Activated CD4-positive, alpha-beta T cell treated with anti-CD3 and anti-CD28 coated beads, Interleukin-2, amount 10 ng/mL, durations not matched to agents 24 days and 14 days (primary cell): ENCODE measurements around the gene PGLYRP4. TPM values are rescaled to one million over a fixed set of nuclear protein-coding genes. Genes with fewer than 3 reads are reported as not detected.

Source experiments
- DNase-seq: peaks from one replicate; pipeline ENCODE4 v3.0.0; 2022
- H3K27ac Mint-ChIP-seq: one replicate; pipeline ENCODE4 v1.8.0; 2022; ENCODE audit warnings: mild to moderate bottlenecking, mixed read lengths
- H3K27me3 Mint-ChIP-seq: one replicate; pipeline ENCODE4 v1.8.0; 2022; ENCODE audit warnings: mixed read lengths
- H3K36me3 Mint-ChIP-seq: one replicate; pipeline ENCODE4 v1.8.0; 2022; ENCODE audit warnings: low read depth, mild to moderate bottlenecking, mixed read lengths
- H3K4me1 Mint-ChIP-seq: one replicate; pipeline ENCODE4 v1.8.0; 2021; ENCODE audit warnings: mixed read lengths
- H3K4me3 Mint-ChIP-seq: one replicate; pipeline ENCODE4 v1.8.0; 2022; ENCODE audit warnings: mild to moderate bottlenecking, moderate library complexity, mixed read lengths
- H3K9me3 Mint-ChIP-seq: one replicate; pipeline ENCODE4 v1.8.0; 2021; ENCODE audit warnings: mixed read lengths
- intact Hi-C: fragments of 100-400 bp; cut with micrococcal nuclease; formaldehyde crosslinking; loops from one replicate; pipeline ENCODE4 v1.15.1; 2023
- total RNA-seq: library from RNA; stranded (reverse); gene quantifications from 2 replicates; pipeline ENCODE4 v1.2.3, GENCODE V29; 2022

Gene PGLYRP4
- total RNA-seq, 1 donor from 2014 or later, result not detected

DNA sequence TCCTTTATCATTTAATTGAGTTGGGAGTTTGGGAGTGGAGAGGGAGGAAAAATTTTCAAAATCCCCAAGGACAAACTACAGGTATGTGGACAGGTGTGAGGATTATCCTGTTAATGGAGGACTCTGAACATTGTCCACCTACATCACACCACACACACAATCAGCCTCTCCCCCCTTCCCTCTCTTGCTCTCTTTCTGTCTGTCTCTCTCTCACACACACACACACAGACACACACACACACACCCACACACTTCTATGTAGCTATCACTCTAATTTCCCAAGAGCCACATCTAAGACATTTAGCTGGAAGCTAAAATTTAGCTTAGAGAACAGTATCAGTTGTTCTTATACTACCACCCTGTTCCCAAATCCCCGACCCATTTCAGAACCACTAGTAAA is 40.8 kb upstream of the PGLYRP4 start:
- H3K27me3 Mint-ChIP-seq, result peaks cover 4% of the 10 kb centered on the region
- intact Hi-C loops, result no loop called here
- DNase-seq, result no peak
- no peaks in the 10 kb centered on the region for H3K9me3 Mint-ChIP-seq
- H3K4me1 Mint-ChIP-seq, result peaks cover 4% of the 10 kb centered on the region
- H3K27ac Mint-ChIP-seq, result no peak overlapping the region
- H3K4me3 Mint-ChIP-seq, result no peak overlapping the region
- H3K36me3 Mint-ChIP-seq, result no peaks in the 10 kb centered on the region

DNA sequence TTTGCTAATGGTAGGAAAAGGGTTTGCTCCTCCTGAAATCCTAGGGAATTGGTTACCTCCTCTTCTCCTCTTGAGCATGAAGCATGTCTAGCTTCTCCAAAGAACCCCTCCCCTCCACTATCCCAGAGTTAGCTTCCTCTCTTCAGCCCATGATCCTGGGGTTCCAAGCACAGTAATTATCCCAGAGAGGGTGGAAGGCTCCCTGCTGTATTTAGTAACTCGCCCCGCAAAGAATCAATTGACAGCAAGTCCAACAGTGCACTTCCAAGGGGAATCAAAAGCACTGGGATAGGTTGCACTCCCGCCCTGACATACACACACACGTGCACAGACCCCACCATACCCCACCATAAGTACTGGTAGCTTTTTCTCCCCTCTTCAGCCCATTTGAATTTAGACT is 39.1 kb upstream of the PGLYRP4 start:
- DNase-seq, result no peak
- peaks cover 4% of the 10 kb centered on the region for H3K4me1 Mint-ChIP-seq
- peaks cover under 1% of the 10 kb centered on the region for H3K9me3 Mint-ChIP-seq
- peaks cover 8% of the 10 kb centered on the region for H3K27me3 Mint-ChIP-seq
- H3K4me3 Mint-ChIP-seq, result no peak overlapping the region
- H3K27ac Mint-ChIP-seq, result no peak overlapping the region
- intact Hi-C loops, result no loop called here
- H3K36me3 Mint-ChIP-seq, result no peaks in the 10 kb centered on the region

DNA sequence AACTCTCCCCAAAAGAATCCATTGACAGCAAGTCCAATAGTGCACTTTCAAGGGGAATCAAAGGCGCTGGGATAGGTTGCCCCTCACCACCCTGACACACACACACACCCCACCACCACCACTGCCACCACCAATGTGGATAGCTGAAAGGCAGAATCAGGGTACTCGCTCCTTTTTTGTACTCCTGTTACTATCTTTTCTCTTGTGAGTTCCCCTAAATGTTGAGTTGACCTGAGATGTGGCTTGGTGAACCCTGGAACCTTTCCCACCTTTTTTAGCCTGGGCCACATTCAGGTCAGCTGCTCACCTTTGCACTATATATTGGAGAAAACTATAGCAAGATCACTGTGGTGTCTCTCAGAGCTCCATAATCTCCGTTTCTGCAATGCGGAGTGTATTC is 38.4 kb upstream of the PGLYRP4 start:
- intact Hi-C loops, result no loop called here
- DNase-seq, result no peak
- Mint-ChIP-seq H3K27ac (no peak overlapping the region), H3K4me1 (peaks cover 4% of the 10 kb centered on the region), H3K9me3 (peaks cover 8% of the 10 kb centered on the region), H3K27me3 (peaks cover 16% of the 10 kb centered on the region), H3K4me3 (no peak overlapping the region), H3K36me3 (no peaks in the 10 kb centered on the region)

DNA sequence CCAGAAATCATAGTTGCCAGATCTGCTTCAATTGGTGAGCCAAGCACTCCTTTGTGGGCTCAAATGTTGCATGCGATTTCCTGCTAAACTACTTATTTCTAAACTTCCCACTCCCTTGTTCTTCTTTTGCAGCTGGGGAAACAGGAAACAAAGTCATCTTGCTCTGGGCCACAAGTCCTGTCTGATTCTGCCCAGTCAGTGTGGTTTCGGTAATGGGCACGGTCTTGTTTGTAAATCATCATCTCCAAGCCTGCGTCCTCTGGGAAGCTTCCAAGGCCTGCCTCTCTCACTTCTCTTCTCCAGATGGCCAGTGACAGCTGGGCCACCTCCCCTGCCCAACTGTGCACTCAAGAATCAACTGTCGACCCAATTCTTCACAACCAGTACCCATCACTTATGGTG is 37.9 kb upstream of the PGLYRP4 start:
- no peak for DNase-seq
- no peak overlapping the region for H3K4me3 Mint-ChIP-seq
- H3K27ac Mint-ChIP-seq, result no peak overlapping the region
- intact Hi-C loops, result no loop called here
- peaks cover 20% of the 10 kb centered on the region for H3K27me3 Mint-ChIP-seq
- peaks cover 4% of the 10 kb centered on the region for H3K4me1 Mint-ChIP-seq
- peaks cover 13% of the 10 kb centered on the region for H3K9me3 Mint-ChIP-seq
- H3K36me3 Mint-ChIP-seq, result no peaks in the 10 kb centered on the region

DNA sequence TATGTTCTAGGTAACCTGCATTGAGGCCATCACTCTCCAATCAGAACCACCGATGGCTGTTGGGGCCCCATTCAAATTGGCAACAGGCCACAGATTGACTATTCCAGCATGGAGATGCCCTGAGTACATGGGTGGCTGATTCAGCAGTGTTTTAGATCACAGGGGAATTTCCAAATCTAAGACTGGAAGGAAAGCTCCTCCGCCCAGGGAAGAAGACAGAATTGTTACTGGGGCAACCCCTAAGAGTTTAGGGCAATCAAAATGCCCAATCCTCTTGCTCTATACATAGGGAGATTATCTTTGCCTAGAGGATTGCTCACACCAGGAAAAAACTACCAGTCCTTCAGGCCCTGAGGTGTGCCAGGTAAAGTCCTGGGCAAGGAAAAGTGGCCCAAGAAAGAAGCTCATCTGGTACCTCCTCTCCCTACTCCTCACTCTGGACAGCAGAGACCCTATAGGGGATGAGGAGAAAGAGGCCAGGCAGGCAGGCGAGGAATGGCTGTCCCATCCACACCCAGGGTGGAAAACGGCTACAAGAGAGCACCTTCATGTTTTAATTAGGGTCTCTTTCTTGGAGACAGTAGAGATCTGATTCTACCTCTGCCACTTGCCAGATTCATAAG is 36.4 kb upstream of the PGLYRP4 start:
- no peak overlapping the region for H3K4me3 Mint-ChIP-seq

DNA sequence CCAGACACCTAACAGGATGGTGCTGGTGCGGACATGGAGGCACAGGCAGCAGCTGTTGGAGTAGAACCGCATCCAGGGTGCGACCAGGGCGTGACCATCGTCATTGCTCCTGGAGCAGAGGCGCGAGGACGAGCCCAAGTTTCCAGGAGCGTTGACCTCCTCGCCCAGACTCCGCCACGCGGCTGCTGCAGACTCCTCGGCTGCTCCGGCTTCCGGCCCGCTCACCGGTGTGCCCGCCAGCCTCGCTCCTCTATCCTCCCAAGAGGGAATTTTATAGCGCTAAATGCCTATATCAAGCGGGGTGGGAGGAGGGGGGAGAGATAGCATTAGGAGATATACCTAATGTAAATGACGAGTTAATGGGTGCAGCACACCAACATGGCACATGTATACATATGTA is 32.1 kb upstream of the PGLYRP4 start:
- no peak overlapping the region for H3K4me3 Mint-ChIP-seq
- intact Hi-C loops, result no loop called here
- H3K9me3 Mint-ChIP-seq, result peaks cover 18% of the 10 kb centered on the region
- no peak overlapping the region for H3K27ac Mint-ChIP-seq
- peaks cover 41% of the 10 kb centered on the region for H3K27me3 Mint-ChIP-seq
- DNase-seq, result no peak
- H3K36me3 Mint-ChIP-seq, result no peaks in the 10 kb centered on the region
- no peaks in the 10 kb centered on the region for H3K4me1 Mint-ChIP-seq

More for the DNA sequence above, 36.4 kb upstream of the PGLYRP4 start:
- Mint-ChIP-seq H3K27me3 (peaks cover 24% of the 10 kb centered on the region), H3K9me3 (peaks cover 18% of the 10 kb centered on the region), H3K36me3 (no peaks in the 10 kb centered on the region), H3K4me1 (peaks cover 4% of the 10 kb centered on the region), H3K27ac (no peak overlapping the region)
- intact Hi-C loops, result no loop called here
- no peak for DNase-seq

DNA sequence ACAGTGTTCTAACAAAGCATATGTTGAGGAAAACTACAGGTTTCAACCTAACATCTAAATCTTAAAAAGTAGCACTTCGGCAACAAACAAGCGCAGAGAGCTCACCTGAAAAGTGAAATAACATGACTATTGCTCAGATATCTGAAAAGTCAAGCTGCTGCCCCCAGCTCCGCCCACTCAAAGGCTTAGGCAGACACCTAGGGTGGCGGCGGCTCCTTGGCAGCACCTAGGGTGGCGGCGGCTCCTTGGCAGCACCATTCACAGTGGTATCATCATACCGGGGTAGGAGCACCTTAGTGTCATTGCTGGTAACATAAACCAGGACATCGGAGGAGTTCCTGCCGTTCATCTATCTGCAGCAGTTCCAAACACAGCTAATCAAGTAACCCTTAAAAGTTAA is 30.9 kb upstream of the PGLYRP4 start:
- Mint-ChIP-seq H3K4me3 (no peak overlapping the region), H3K36me3 (no peaks in the 10 kb centered on the region), H3K9me3 (peaks cover 18% of the 10 kb centered on the region), H3K4me1 (no peaks in the 10 kb centered on the region), H3K27ac (no peak overlapping the region), H3K27me3 (peaks cover 41% of the 10 kb centered on the region)
- no peak for DNase-seq
- intact Hi-C loops, result no loop called here

DNA sequence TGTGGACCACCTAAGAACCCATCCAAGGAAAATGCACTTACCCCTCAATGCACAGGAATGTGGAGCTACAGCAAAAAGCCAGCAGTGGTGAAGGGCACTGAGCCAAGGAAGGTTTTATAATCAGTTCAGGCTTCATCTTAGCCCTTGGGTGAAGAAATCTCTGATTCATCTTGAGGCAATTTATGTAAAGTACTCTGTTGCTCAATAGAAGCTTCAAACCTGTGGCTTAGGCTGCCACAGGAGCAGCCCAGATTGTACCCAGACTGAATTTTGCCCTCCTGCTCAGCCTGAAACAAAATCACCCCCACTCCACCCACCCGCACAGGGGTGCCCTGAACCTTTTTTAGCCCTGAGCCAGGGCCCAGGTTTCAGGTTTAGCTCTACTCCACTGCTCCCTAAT is 26.9 kb upstream of the PGLYRP4 start, which contains the start of gene S100A12:
Gene S100A12 (minus strand): TSS at position 111 of the 400 bp plus-strand sequence. CDS start 1,029 bp downstream, outside the sequence.
- intact Hi-C loops, result no loop called here
- no peaks in the 10 kb centered on the region for H3K4me1 Mint-ChIP-seq
- DNase-seq, result no peak
- no peak within 1 kb of the TSS for H3K27ac Mint-ChIP-seq
- no peaks in the 10 kb centered on the region for H3K9me3 Mint-ChIP-seq
- no peaks in the 10 kb centered on the region for H3K36me3 Mint-ChIP-seq
- H3K4me3 Mint-ChIP-seq, result no peak within 1 kb of the TSS
- peaks cover 21% of the 10 kb centered on the region for H3K27me3 Mint-ChIP-seq

DNA sequence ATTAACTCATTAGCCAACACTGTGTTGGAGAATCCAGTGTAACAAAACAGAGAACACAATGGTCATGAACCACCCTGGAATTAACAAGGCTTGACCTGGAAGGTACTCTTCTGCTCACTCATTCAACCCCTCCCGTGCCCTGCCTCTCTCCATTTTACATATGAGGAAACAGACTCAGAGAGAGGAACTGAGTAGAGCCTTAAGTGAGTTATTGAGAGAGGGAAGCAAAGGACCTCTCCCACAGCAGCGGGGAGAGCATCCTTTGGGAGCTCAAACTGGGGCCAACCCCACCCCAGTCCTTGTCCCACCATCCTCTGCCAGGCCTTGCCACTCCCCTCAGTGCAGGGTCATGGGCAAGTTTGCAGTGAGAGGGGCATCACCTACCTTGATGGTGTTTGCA is 25.4 kb upstream of the PGLYRP4 start:
- Mint-ChIP-seq H3K9me3 (no peaks in the 10 kb centered on the region), H3K4me3 (no peak overlapping the region), H3K36me3 (no peaks in the 10 kb centered on the region), H3K27me3 (peaks cover 24% of the 10 kb centered on the region), H3K4me1 (no peaks in the 10 kb centered on the region), H3K27ac (no peak overlapping the region)
- DNase-seq, result no peak
- intact Hi-C loops, result no loop called here

DNA sequence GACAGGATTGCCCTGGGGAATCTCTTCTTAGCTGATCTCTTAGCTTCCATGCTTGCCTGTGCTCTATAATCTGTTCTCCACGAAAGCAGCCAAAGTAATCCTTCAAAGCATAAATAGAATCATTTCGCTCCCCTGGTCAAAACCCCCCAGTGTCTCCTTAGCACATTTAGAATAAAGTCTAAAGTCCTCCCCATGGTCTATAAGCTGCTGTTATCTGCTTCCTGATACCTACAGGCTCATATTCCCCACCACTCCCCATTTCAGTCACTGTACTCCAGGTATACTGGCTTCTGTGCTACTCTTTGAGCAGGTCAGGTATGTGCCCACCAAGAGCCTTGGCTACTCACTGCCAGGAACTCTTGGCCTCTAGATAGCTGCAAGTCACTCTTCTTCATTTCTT is 23.9 kb upstream of the PGLYRP4 start:
- Mint-ChIP-seq H3K36me3 (no peaks in the 10 kb centered on the region), H3K27ac (no peak overlapping the region), H3K9me3 (no peaks in the 10 kb centered on the region), H3K27me3 (peaks cover 17% of the 10 kb centered on the region), H3K4me3 (no peak overlapping the region), H3K4me1 (no peaks in the 10 kb centered on the region)
- DNase-seq, result no peak
- intact Hi-C loops, result no loop called here

DNA sequence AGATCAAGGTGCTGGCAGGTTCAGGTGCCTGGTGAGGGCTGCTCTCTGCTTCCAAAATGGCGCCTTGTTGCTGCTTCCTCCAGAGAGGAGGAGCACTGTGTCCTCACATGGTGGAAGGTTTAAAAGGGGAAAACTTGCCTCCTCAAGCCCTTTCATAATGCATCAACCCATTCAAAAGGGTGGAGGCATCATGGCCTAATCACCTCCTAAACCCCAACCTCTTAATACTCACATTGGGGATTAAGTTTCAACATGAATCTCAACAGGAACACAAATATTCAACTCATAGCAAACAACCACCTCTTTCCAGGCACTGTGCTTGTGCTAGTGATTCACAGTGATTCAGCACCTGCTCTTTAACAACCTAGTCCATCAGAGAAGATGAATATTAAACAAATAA is 22.6 kb upstream of the PGLYRP4 start:
- intact Hi-C loops, result no loop called here
- H3K27ac Mint-ChIP-seq, result no peak overlapping the region

DNA sequence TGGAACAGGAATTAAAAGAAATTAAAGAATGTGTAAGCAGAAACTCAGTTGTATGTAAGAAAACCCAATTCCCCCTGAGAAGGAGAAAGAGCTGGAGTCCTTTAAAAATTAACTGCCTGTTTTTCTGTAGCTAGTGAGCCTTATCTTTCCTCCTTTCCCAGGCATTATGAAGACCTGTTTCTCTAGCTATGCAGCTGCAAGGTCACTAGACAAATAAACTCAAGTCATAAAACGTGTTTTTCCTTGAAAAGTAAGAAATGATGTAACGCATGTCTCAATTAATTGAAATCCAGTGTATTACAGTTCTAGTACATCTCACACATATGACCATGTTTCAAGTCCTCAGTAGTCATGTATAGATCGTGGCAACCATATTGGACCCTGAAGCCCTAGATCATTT is 21.5 kb upstream of the PGLYRP4 start:
- Mint-ChIP-seq H3K36me3 (no peaks in the 10 kb centered on the region), H3K27ac (no peak overlapping the region), H3K4me3 (no peak overlapping the region), H3K27me3 (peaks cover 9% of the 10 kb centered on the region), H3K4me1 (no peaks in the 10 kb centered on the region), H3K9me3 (no peaks in the 10 kb centered on the region)
- intact Hi-C loops, result no loop called here
- DNase-seq, result no peak

More for the DNA sequence above, 22.6 kb upstream of the PGLYRP4 start:
- Mint-ChIP-seq H3K36me3 (no peaks in the 10 kb centered on the region), H3K27me3 (peaks cover 8% of the 10 kb centered on the region), H3K4me3 (no peak overlapping the region), H3K4me1 (no peaks in the 10 kb centered on the region), H3K9me3 (no peaks in the 10 kb centered on the region)
- DNase-seq, result no peak

DNA sequence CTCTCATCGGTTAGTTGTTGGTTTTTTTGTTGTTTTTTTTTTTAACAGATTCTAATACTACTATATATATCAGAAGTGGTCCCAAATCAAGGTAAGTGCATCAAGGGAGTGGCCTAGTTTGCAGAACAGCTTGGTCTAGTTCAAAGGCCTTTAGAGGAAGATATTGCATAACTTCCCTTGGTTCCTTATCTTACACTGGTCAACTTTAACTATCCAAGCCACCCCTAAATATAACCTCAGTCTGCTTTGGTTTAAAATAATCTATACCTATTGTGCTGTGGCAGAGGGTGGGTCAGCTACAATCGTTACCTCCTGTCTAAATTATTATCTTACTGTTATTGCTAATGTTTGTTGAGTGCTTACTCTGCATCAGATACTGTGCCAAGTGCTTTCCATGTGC is 19.9 kb upstream of the PGLYRP4 start:
- Mint-ChIP-seq H3K27me3 (peaks cover 13% of the 10 kb centered on the region), H3K9me3 (no peaks in the 10 kb centered on the region), H3K4me1 (no peaks in the 10 kb centered on the region), H3K36me3 (no peaks in the 10 kb centered on the region), H3K4me3 (no peak overlapping the region), H3K27ac (no peak overlapping the region)
- no peak for DNase-seq
- intact Hi-C loops, result no loop called here

DNA sequence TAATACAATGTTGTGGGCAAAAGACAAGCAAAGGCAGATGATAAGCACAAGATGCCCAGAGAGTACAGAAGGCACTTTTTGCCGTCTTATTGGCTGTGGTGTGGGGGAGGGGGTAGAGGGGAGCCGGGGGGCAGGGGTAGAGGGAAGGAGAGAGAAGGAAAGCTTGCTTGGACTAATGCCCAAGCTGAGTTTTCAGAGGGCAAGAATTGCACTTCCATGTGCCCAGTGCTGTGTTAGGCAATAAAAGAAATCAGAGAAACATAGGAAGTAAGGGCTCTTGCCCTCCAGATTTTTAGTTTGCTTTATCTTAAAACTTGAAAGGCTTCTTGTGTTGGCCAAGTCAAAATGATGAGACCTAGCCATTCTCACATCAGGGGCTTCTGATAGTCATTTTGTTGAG is 18.4 kb upstream of the PGLYRP4 start:
- DNase-seq, result no peak
- Mint-ChIP-seq H3K4me3 (no peak overlapping the region), H3K4me1 (no peaks in the 10 kb centered on the region), H3K27ac (no peak overlapping the region), H3K36me3 (no peaks in the 10 kb centered on the region), H3K27me3 (peaks cover 18% of the 10 kb centered on the region), H3K9me3 (no peaks in the 10 kb centered on the region)
- intact Hi-C loops, result no loop called here

DNA sequence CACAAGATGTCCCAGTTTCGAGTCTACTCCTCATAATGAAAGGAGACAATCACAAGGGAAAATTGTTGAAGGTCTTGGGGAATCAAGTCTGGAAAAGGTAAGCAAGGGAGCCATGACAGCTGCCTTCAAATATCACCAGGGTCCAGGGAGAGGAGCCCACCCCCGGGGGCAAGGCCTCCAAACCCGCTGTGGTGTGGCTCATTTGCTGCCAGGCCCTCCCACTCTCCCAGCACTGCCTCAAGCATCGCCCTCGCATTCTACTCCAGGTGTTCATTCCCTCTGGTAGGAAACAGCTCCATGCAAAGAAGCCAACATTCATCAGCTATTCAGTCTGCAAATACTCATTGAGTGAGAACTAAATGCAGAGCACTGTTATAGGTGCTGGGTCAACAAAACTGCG is 17.6 kb upstream of the PGLYRP4 start:
- Mint-ChIP-seq H3K4me1 (no peaks in the 10 kb centered on the region), H3K27me3 (peaks cover 15% of the 10 kb centered on the region), H3K36me3 (no peaks in the 10 kb centered on the region), H3K27ac (no peak overlapping the region), H3K9me3 (no peaks in the 10 kb centered on the region), H3K4me3 (no peak overlapping the region)
- intact Hi-C loops, result no loop called here
- no peak for DNase-seq
